Iris pigment epithelial cell (primary cell): ENCODE data around the gene ATP2A3.

ENCODE experiments used
- DNase-seq: peaks from one replicate; pipeline ENCODE4 v3.0.0-alpha.2; 2011; ENCODE audit warnings: low read depth

Gene ATP2A3

GRCh38 chr17:3926860-3927627 lies 37.2 kb downstream of the ATP2A3 start:
- DNase-seq, result no peak

GRCh38 chr17:3925684-3926485 lies 38.4 kb downstream of the ATP2A3 start:
- no peak for DNase-seq

- DNase-seq, result no peak
Observed at GRCh38 chr17:3924512-3925350, 39.5 kb downstream of the ATP2A3 start.

- no peak for DNase-seq
Observed at GRCh38 chr17:3923466-3924190, 40.6 kb downstream of the ATP2A3 start.

DNA sequence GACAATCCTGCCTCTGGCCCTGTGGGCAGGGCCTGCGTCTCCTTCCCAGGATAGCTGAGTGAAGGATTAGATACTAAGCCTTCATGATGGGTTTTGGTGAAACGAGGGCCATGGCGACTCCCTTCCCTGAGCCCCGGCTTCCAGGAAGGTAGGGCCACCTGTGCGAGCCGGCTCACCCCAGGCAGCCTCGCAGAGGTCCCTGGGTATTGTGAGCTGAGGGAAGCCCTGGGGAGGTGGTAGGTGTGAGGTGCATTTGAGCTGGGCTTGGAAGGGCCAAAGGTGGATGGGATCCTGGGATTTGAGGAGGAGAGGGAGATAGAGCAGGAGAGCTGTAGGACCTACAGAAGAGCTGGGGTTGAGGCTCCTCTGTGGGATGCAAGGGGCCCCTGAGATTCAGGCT lies 41.5 kb downstream of the ATP2A3 start:
- no peak for DNase-seq

- DNase-seq, result no peak
Observed at GRCh38 chr17:3921502-3922319, 42.5 kb downstream of the ATP2A3 start.

DNA sequence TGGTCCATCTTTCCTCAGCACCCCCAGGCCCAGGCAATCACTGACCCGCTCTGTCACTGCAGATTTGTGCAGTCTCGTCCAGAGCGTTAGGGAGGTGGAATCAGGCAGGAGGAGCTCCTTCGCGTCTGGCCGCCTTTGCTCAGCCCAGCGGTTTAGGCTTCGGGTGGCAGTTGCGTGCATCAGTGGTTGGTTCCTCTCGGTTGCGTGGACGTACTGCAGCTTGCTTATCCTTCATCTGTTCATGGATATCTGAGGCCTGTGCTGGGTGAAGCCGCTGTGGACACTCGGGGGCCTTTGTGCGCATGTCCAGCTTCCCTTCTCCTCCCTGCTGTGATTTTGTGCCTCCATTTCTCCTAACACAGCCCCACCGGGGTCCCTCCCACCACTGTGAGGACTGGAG lies 43.2 kb downstream of the ATP2A3 start:
- no peak for DNase-seq

- DNase-seq, result no peak
Observed at GRCh38 chr17:3919123-3919624, 45.1 kb downstream of the ATP2A3 start.

DNA sequence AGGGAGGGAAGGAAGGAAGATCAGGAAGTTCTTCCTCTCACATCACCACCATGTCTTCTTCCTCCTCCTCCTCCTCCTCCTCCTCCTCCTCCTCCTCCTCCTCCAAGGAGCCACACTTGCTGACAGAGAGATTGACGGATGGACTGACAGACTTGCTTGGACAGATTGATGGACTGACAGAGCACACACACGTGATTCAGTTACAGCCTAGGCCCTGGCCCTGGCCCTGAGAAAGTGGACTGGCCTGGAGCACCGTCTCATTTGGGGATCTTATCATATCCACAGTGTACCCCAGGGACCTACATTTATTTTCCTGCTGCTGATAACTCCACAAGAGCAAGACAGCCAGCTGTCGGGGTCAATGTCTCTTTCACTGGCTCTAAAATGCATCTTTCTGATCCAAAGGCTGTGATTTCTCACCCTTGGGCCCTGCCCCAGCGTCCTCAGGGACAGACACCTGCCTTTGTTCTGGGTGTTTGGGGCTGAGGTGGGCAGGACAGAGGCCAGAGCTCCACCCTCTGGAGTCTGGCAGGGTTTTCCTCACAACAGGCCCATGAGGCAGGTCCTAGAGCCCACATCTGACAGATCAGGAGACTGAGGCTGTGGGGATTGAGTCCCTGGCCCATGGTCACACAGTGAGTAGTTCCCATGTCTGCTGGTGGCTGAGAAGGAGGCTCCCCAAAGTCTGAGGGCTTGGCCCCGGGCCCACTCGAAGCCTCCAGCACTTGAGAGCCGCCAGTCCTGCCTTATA lies 45.7 kb downstream of the ATP2A3 start:
- DNase-seq, result no peak

DNA sequence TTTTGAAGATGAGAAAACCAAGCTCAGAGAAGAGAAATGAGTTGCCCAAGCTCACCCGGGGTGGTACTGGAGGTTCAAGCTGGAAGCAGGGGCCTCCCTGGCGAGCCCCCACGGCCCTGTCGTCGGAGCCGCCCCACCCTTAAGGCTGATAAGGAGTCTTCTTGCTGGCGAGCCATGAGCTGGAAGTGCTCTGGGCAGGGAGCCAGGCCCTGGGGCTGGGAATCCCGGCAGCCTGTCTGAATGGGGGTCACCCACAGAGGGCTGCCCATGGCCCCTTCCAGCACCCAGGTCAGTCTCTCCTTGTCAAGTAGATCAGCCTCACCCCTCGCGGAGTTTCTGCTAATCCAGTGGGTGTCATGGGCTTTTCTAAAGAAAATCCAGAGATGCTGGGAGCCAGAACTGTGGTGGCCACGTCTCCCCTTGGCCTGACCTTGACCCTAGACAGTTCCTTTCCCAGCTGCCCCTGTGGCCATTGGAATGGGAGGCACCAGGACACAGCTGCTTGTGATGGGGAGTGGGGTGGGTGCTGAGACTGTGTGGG lies 46.8 kb downstream of the ATP2A3 start:
- DNase-seq, result peak; percentile 49

GRCh38 chr17:3916825-3917224 lies 47.4 kb downstream of the ATP2A3 start:
- DNase-seq, result no peak

DNA sequence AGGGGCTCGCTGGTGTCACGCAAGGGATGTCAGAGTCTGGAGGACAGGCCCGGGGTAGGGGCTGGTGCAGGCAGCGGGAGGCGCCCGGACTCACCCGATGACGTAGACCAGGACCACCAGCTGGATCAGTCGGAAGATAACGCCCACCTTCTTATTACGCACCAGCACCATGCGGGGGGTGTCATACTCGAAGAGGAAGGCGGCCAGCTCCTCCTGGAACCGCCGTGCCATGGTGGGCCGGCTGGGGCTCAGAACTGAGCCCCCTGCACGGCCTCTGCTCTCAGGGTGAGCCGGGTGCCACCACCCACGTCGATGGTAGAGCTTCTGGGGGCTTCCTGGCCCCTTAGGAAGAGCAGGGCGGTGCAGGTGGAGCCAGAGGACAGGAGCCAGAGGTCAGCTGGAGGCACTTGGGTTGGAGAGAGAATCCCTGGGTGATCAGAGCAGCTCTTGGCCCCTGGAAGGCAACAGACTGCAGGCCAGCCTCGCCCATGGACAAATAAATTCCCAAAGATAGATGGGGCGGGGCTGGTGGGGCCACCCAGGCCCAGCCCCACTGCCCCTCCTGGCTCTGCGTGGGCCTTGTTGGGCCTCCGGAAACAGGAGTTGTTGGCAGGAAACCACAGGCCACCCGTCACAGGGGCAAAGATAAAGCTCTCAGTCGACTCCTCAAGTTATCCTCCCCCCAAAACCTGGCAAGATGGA lies 48.1 kb downstream of the ATP2A3 start, which contains the start of gene P2RX1:
P2RX1 (minus strand) TSS at position 471 of the 702 bp plus-strand sequence; CDS start at position 231, 240 bp downstream.
- no peak for DNase-seq

GRCh38 chr17:3915581-3915994 lies 48.6 kb downstream of the ATP2A3 start:
- DNase-seq, result no peak

GRCh38 chr17:3914312-3914670 lies 49.9 kb downstream of the ATP2A3 start:
- DNase-seq, result no peak

GRCh38 chr17:3913531-3914311 lies 50.5 kb downstream of the ATP2A3 start:
- DNase-seq, result peak; percentile 68

DNA sequence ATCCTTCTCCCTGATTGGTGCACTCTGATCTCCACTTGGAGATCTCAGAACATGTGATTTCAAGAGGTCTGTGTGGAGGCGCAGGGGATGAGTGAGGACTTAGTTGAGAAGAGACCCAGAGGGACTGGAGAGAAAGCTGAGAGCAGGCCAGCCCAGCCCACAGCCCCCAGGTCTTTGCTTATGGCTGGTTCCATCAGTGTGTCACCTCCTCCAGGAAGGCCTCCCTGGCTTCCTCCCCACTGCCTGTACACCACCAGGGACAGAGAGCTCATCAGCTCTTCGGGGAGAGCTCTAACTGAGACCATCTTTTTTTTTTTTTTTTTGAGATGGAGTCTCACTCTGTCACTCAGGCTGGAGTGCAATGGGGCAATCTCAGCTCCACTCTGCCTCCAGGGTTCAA lies 51.4 kb downstream of the ATP2A3 start:
- DNase-seq, result no peak

GRCh38 chr17:3911271-3912053 lies 52.8 kb downstream of the ATP2A3 start:
- DNase-seq, result no peak
